ENCODE measurements around the gene C1orf167.

DNA sequence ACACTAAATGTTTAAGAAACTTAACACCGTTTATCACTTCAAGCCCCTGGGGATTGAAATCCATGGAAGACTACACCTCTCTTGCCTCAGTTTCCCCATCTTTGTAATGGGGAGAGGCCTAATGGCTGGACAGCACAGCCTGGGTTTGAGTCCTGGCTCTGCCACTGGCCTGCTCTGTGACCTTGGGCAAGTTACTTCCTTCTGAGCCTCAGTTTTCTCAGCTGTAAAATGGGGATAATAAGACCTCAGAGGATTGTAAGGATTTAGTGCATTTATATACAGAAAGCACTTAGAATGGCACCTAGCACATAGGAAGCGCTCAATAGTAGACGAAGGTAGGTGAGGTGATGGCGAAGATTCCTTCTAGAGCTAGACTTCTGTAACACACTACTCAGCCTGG lies 20.5 kb upstream of the C1orf167 start:
- TF ChIP-seq, protein P1, sequence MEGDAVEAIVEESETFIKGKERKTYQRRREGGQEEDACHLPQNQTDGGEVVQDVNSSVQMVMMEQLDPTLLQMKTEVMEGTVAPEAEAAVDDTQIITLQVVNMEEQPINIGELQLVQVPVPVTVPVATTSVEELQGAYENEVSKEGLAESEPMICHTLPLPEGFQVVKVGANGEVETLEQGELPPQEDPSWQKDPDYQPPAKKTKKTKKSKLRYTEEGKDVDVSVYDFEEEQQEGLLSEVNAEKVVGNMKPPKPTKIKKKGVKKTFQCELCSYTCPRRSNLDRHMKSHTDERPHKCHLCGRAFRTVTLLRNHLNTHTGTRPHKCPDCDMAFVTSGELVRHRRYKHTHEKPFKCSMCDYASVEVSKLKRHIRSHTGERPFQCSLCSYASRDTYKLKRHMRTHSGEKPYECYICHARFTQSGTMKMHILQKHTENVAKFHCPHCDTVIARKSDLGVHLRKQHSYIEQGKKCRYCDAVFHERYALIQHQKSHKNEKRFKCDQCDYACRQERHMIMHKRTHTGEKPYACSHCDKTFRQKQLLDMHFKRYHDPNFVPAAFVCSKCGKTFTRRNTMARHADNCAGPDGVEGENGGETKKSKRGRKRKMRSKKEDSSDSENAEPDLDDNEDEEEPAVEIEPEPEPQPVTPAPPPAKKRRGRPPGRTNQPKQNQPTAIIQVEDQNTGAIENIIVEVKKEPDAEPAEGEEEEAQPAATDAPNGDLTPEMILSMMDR (IDR thresholded peaks at IDR 0.05; ENCODE audit: insufficient read depth, low read length, poor library complexity, severe bottlenecking) = no peak
- no peak for TF ChIP-seq EZH2phosphoT487 (conservative IDR thresholded peaks at IDR 0.05; ENCODE audit: low read length)
